GM18526 (cell line): ENCODE data around the gene AQP12A.
"Not testable (repeated sequence)": the region's sequence is repeated elsewhere in the genome, so short reads cannot be mapped to it uniquely, and the experiment has no call there.

ENCODE experiments used
- POLR2A ChIP-seq: IDR thresholded peaks from 3 replicates; pipeline ENCODE4 v1.6.1; 2011; ENCODE audit not compliant: insufficient read length; ENCODE audit errors: extremely low read depth

Gene AQP12A

GRCh38 chr2:240691631-240692420, at the start of gene AQP12A:
TSS of gene AQP12A (plus strand) at chr2:240691866. CDS start at chr2:240691914, 48 bp downstream.
- TF ChIP-seq POLR2A: not testable (repeated sequence)

GRCh38 chr2:240642061-240642805, 49.4 kb upstream of the AQP12A start:
- TF ChIP-seq POLR2A: no peak

- TF ChIP-seq POLR2A: no peak
These were observed 48.9 kb upstream of the AQP12A start for GRCh38 chr2:240642806-240643092.

- TF ChIP-seq POLR2A: no peak
These were observed 48.4 kb upstream of the AQP12A start for GRCh38 chr2:240643093-240643810.

GRCh38 chr2:240643811-240644150, 47.9 kb upstream of the AQP12A start:
- no peak for TF ChIP-seq POLR2A

- no peak for TF ChIP-seq POLR2A
These were observed 47.5 kb upstream of the AQP12A start for GRCh38 chr2:240644171-240644651.

GRCh38 chr2:240644859-240645301, 46.8 kb upstream of the AQP12A start:
- no peak for TF ChIP-seq POLR2A

GRCh38 chr2:240645346-240645745, 46.3 kb upstream of the AQP12A start:
- no peak for TF ChIP-seq POLR2A

- no peak for TF ChIP-seq POLR2A
These were observed 45.9 kb upstream of the AQP12A start for GRCh38 chr2:240645801-240646175.

- no peak for TF ChIP-seq POLR2A
These were observed 45.3 kb upstream of the AQP12A start for GRCh38 chr2:240646176-240646899.

GRCh38 chr2:240646900-240647502, 44.7 kb upstream of the AQP12A start:
- TF ChIP-seq POLR2A: no peak

- no peak for TF ChIP-seq POLR2A
These were observed 44.0 kb upstream of the AQP12A start for GRCh38 chr2:240647503-240648154.

GRCh38 chr2:240648155-240648649, 43.5 kb upstream of the AQP12A start:
- TF ChIP-seq POLR2A: no peak

GRCh38 chr2:240648650-240649275, 42.9 kb upstream of the AQP12A start:
- no peak for TF ChIP-seq POLR2A
